Natural killer cell treated with Interleukin-12 subunit alpha and Interleukin-12 subunit beta and Interleukin-15 and Interleukin-18, amount 100 ng/mL, for 72 hours (primary cell): ENCODE measurements around the gene SMYD1. TPM values are rescaled to one million over a fixed set of nuclear protein-coding genes. Genes with fewer than 3 reads are reported as not detected.

Experiments used
- ATAC-seq, 2 donors: fragments of 150-1000 bp; cut with Tn5 transposase in 1 of 2; sonication (Bioruptor Pico), chemical (Tn5 transposase) in 1 of 2; 2 replicates each; pipeline ENCODE4 v1.10.0; 2021
- DNase-seq: peaks from one replicate; pipeline ENCODE4 v3.0.0; 2022; ENCODE audit warnings: low spot score
- H3K27ac Mint-ChIP-seq, 2 donors: 1 replicate in 1 of 2; 2 replicates in 1 of 2; pipeline ENCODE4 v1.8.0; 2022; ENCODE audit warnings: mixed read lengths in 2 of 2, mild to moderate bottlenecking in 1 of 2, moderate library complexity in 1 of 2
- H3K27me3 Mint-ChIP-seq, 2 donors: 1 replicate in 1 of 2; 2 replicates in 1 of 2; pipeline ENCODE4 v1.8.0; 2022; ENCODE audit warnings: mixed read lengths in 2 of 2
- H3K36me3 Mint-ChIP-seq: one replicate; pipeline ENCODE4 v1.8.0; 2022; ENCODE audit warnings: mixed read lengths
- H3K4me1 Mint-ChIP-seq, 2 donors: 1 replicate in 1 of 2; 2 replicates in 1 of 2; pipeline ENCODE4 v1.8.0; 2022; ENCODE audit warnings: low read depth in 2 of 2, mixed read lengths in 2 of 2, mild to moderate bottlenecking in 1 of 2
- H3K4me3 Mint-ChIP-seq: one replicate; pipeline ENCODE4 v1.8.0; 2022; ENCODE audit warnings: mixed read lengths
- H3K9me3 Mint-ChIP-seq: 2 replicates; pipeline ENCODE4 v1.8.0; 2022; ENCODE audit warnings: mixed read lengths
- total RNA-seq, 2 donors: library from RNA; stranded (reverse); gene quantifications; one replicate each; pipeline ENCODE4 v1.2.3, GENCODE V29; 2022

The SMYD1 gene
- total RNA-seq, 2 donors from 2014 or later, result not detected

GRCh38 chr2:88108796-88109195, 41.2 kb downstream of the SMYD1 start:
- H3K36me3 Mint-ChIP-seq, result no peaks in the 10 kb centered on the region
- no peak for DNase-seq
- ATAC-seq, result no peak
- H3K9me3 Mint-ChIP-seq, result no peaks in the 10 kb centered on the region
- peaks cover 5 to 6% of the 10 kb centered on the region in 2 donors for H3K27me3 Mint-ChIP-seq
- H3K27ac Mint-ChIP-seq, result no peak overlapping the region
- H3K4me3 Mint-ChIP-seq, result no peak overlapping the region
- H3K4me1 Mint-ChIP-seq, result no peaks in the 10 kb centered on the region

- DNase-seq, result no peak
- Mint-ChIP-seq H3K27me3 (peaks cover 8 to 10% of the 10 kb centered on the region in 2 donors), H3K4me3 (no peak overlapping the region), H3K9me3 (no peaks in the 10 kb centered on the region), H3K36me3 (no peaks in the 10 kb centered on the region), H3K4me1 (no peaks in the 10 kb centered on the region), H3K27ac (no peak overlapping the region)
- ATAC-seq, result no peak
Measured at GRCh38 chr2:88110830-88111229, 43.2 kb downstream of the SMYD1 start.

DNA sequence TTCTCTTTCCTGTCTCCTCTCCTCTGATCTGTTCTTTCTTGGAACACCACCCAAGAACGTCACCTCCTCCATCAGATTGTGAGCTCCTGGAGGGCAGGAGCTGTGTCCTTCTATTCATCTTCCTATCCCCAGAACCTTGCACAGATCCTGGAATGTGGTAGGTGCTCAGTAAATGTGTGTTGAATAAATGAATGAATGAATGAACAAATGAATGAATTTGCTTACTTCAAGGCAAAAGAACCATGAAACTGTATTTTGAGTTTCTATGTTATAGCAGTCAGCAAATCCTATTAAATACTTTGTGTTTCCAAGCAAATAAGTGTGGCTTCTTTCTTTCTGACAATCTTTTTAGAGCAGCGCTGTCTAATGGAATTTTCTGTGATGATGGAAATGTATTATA, 45.4 kb downstream of the SMYD1 start:
- no peaks in the 10 kb centered on the region for H3K4me1 Mint-ChIP-seq

GRCh38 chr2:88114889-88115288, 47.3 kb downstream of the SMYD1 start:
- Mint-ChIP-seq H3K27me3 (peaks cover 12 to 24% of the 10 kb centered on the region in 2 donors), H3K4me1 (no peaks in the 10 kb centered on the region), H3K4me3 (no peak overlapping the region), H3K36me3 (no peaks in the 10 kb centered on the region), H3K9me3 (no peaks in the 10 kb centered on the region), H3K27ac (no peak overlapping the region)
- ATAC-seq, result no peak
- DNase-seq, result no peak

More for the DNA sequence above, 45.4 kb downstream of the SMYD1 start:
- Mint-ChIP-seq H3K4me3 (no peak overlapping the region), H3K36me3 (no peaks in the 10 kb centered on the region), H3K27ac (no peak overlapping the region), H3K9me3 (no peaks in the 10 kb centered on the region), H3K27me3 (peaks cover 10 to 23% of the 10 kb centered on the region in 2 donors)
- ATAC-seq, result no peak
- DNase-seq, result no peak

- ATAC-seq (no peak), DNase-seq (no peak)
- H3K4me1 Mint-ChIP-seq, result no peaks in the 10 kb centered on the region
Measured at GRCh38 chr2:88115825-88116518, 48.3 kb downstream of the SMYD1 start.

GRCh38 chr2:88116669-88117432, 49.2 kb downstream of the SMYD1 start:
- H3K36me3 Mint-ChIP-seq, result no peaks in the 10 kb centered on the region
- no peak overlapping the region for H3K4me3 Mint-ChIP-seq
- no peaks in the 10 kb centered on the region for H3K9me3 Mint-ChIP-seq
- DNase-seq, result no peak
- peaks cover 16 to 33% of the 10 kb centered on the region in 2 donors for H3K27me3 Mint-ChIP-seq
- no peak overlapping the region for H3K27ac Mint-ChIP-seq
- H3K4me1 Mint-ChIP-seq, result no peaks in the 10 kb centered on the region
- ATAC-seq, result no peak

More at GRCh38 chr2:88115825-88116518, 48.3 kb downstream of the SMYD1 start:
- H3K36me3 Mint-ChIP-seq, result no peaks in the 10 kb centered on the region
- no peak overlapping the region for H3K4me3 Mint-ChIP-seq
- peaks cover 14 to 27% of the 10 kb centered on the region in 2 donors for H3K27me3 Mint-ChIP-seq
- no peak overlapping the region for H3K27ac Mint-ChIP-seq
- no peaks in the 10 kb centered on the region for H3K9me3 Mint-ChIP-seq

GRCh38 chr2:88117973-88118372, 50.3 kb downstream of the SMYD1 start:
- ATAC-seq (no peak), DNase-seq (no peak)
- no peaks in the 10 kb centered on the region for H3K36me3 Mint-ChIP-seq
- H3K9me3 Mint-ChIP-seq, result no peaks in the 10 kb centered on the region
- H3K27me3 Mint-ChIP-seq, result peaks cover 16 to 33% of the 10 kb centered on the region in 2 donors
- no peaks in the 10 kb centered on the region for H3K4me1 Mint-ChIP-seq
- no peak overlapping the region for H3K4me3 Mint-ChIP-seq
- H3K27ac Mint-ChIP-seq, result no peak overlapping the region

DNA sequence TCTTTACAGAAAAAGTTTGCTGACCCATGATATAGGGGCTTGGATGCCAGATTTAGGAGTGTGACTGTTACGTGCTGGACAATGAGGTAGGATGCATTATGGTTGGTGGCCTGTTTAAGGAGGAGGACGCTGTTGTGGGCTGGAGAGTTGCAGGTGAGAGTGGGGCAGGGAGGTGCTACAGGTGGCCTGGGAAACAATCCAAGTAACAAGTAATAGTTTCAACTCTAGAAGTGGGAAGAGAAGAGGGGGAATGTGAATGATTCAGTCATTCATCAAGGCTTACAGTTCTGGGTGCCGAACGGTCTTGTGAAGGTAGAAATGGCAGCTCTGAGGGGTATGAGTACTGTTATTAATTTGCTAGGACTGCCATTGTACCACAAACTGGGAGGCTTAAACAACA, 54.1 kb downstream of the SMYD1 start:
- Mint-ChIP-seq H3K4me3 (no peak overlapping the region), H3K27ac (no peak overlapping the region), H3K9me3 (no peaks in the 10 kb centered on the region), H3K27me3 (peaks cover 9 to 26% of the 10 kb centered on the region in 2 donors), H3K36me3 (no peaks in the 10 kb centered on the region), H3K4me1 (no peaks in the 10 kb centered on the region)
- ATAC-seq (no peak), DNase-seq (no peak)

- Mint-ChIP-seq H3K27me3 (peaks cover 8 to 29% of the 10 kb centered on the region in 2 donors), H3K27ac (no peak overlapping the region), H3K4me3 (no peak overlapping the region), H3K4me1 (no peaks in the 10 kb centered on the region), H3K36me3 (no peaks in the 10 kb centered on the region), H3K9me3 (no peaks in the 10 kb centered on the region)
- DNase-seq, result no peak
- ATAC-seq, result no peak
Measured at GRCh38 chr2:88122141-88122884, 54.7 kb downstream of the SMYD1 start.

- no peak for ATAC-seq
- no peak overlapping the region for H3K4me3 Mint-ChIP-seq
- H3K9me3 Mint-ChIP-seq, result no peaks in the 10 kb centered on the region
- H3K36me3 Mint-ChIP-seq, result no peaks in the 10 kb centered on the region
- no peak for DNase-seq
- peaks cover 8 to 28% of the 10 kb centered on the region in 2 donors for H3K27me3 Mint-ChIP-seq
- H3K27ac Mint-ChIP-seq, result no peak overlapping the region
- no peaks in the 10 kb centered on the region for H3K4me1 Mint-ChIP-seq
Measured at GRCh38 chr2:88123164-88123974, 55.7 kb downstream of the SMYD1 start.

GRCh38 chr2:88123975-88124917, 56.6 kb downstream of the SMYD1 start:
- no peak overlapping the region for H3K27ac Mint-ChIP-seq
- DNase-seq (no peak), ATAC-seq (peak in 1 of 2 donors; percentile 29)
- no peak overlapping the region for H3K4me3 Mint-ChIP-seq
- no peaks in the 10 kb centered on the region for H3K36me3 Mint-ChIP-seq
- H3K9me3 Mint-ChIP-seq, result no peaks in the 10 kb centered on the region
- H3K4me1 Mint-ChIP-seq, result no peaks in the 10 kb centered on the region
- peaks cover 6 to 28% of the 10 kb centered on the region in 2 donors for H3K27me3 Mint-ChIP-seq

- peaks cover 10 to 28% of the 10 kb centered on the region in 2 donors for H3K27me3 Mint-ChIP-seq
- H3K9me3 Mint-ChIP-seq, result no peaks in the 10 kb centered on the region
- no peaks in the 10 kb centered on the region for H3K36me3 Mint-ChIP-seq
- ATAC-seq (peak in 1 of 2 donors; percentile 41), DNase-seq (no peak)
- no peaks in the 10 kb centered on the region for H3K4me1 Mint-ChIP-seq
- no peak overlapping the region for H3K27ac Mint-ChIP-seq
- no peak overlapping the region for H3K4me3 Mint-ChIP-seq
Measured at GRCh38 chr2:88125344-88125923, 57.8 kb downstream of the SMYD1 start.
